Fibroblast of skin of left biceps (primary cell): ENCODE measurements around the gene APBA2.
"Not testable (repeated sequence)": the region's sequence is repeated elsewhere in the genome, so short reads cannot be mapped to it uniquely, and the experiment has no call there.

Experiments
- DNase-seq, 2 experiments: peaks; one replicate each; pipeline ENCODE4 v3.0.0-alpha.2; 2013; ENCODE audit warnings: low read depth in 2 of 2

Gene APBA2

DNA sequence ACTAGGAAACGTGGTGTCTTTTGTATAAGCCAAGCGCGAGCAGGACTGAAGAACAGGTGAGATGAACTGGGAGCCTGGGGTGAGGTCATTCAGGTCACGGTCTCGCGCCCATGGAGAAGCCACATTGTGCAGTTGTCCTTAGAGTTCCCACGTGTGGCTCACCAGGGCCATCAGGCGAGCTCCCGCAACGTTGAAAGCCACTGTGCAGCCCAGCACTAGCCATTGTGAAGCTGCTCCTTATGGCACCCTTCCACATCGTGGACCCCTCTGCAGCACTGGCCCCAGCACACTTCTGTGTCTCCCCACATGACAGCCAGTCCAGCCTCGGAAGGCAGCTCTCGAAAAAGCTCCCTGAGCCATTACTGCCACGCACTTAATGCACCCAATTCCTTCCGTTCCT, 7.6 kb upstream of the APBA2 start:
- no peak for DNase-seq

DNA sequence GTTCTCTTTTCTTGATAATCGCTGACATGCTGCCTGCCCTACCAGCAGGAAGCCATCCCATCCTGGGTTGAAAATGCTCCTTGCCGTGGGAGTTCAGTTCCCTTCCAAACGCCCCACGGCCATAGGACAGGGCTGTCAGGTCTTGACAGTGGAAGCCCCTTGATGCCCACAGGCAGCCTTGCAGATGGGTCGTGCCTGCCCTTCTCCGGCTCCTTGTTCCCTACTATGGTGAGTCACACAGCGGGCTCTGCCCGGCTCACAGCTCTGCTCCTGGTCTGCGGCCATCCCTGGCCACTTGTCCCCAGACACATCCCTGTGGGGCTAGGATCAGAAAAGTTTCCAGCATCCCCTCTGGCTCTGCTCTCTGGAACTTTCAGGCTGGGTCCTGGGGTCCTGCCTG, 6.2 kb upstream of the APBA2 start:
- no peak for DNase-seq

- DNase-seq = no peak
These were observed 5.1 kb upstream of the APBA2 start for GRCh38 chr15:28880680-28881079.

DNA sequence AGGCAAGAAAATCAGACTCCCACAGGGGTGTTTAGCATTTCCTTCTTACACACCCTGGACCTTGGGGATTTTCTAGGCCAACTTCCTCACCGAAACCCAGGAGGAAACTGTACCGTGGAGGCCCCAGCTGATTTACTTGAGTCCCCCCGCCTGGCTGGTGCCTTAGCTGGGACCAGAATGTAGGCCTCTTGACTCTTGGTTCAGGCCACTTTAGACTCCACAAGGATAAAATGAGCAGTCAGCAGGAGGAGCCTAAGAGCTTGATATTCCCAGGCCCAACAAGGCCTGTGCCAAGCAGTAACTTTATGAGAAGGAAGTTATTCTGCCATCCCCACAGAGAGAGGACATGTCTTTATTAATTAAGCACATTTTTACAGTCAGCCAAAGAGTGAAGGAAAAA, 4.6 kb upstream of the APBA2 start:
- no peak for DNase-seq

DNA sequence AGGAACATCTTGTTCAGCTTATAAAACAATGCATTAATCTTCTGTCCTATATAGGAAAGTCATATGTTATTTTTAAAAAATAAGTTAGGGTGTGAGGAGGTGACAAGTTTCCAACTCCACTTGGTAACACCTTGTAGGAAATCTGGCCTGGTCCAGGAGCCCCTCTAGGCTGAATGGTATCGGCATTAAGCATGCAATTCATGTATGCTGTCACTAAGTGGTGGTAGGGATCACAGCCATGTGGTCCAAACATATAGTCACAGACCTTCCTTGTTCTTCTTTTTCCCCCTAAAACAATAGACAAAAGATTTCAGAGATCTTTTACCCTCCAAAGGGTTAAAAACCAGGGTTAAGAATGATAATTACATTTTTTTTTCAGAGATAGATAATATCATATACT, 4.2 kb upstream of the APBA2 start:
- no peak for DNase-seq

GRCh38 chr15:28884151-28884940, 1.4 kb upstream of the APBA2 start:
- no peak for DNase-seq

GRCh38 chr15:28885128-28885629, 595 bp upstream of the APBA2 start:
- no peak for DNase-seq

DNA sequence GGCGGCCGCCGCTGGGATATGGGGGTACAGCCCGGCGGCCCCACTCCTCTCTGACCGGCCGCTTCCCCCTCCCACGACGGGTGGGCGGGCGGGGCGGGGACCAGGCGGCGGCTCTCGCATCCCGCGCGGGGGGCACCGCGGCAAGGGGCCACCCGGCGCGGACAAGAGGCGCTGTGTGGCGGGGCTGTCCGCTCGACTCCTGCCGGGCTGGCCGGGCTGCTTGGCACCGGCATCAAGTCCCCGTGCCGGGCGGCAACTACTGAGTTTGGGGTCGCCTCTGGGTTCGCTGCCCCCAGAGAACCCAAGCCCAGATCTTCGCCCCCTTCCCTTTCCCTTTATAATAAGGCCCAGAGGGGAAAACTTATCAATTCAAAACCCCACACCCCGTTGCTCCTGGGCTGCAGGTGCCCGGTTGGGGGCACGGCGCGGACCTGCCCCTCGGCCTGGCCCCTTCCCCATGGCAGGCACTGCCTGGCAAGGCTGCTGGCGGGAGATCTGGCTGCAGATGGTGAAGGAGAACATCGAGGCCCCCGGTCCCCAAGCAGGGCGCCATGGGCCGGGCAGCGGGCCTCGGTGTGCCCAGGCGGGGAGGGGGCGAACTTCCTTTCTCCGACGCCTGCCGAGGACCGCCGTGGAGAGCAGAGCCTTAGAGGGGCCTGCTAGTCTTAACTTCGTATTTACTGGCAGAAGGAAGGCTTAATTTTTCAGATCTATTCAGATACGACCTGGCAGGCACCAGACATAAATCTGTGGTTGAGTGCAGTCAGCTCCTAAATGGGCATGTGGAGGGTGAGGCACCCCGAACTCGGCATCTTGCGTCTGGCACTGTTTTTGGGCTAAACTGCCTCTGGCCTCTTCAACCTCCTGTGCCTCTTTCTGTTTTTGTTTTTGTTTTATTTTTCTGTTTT, 911 bp downstream of the APBA2 start:
- no peak for DNase-seq

- DNase-seq = no peak
These were observed 1.8 kb downstream of the APBA2 start for GRCh38 chr15:28887339-28888174.

DNA sequence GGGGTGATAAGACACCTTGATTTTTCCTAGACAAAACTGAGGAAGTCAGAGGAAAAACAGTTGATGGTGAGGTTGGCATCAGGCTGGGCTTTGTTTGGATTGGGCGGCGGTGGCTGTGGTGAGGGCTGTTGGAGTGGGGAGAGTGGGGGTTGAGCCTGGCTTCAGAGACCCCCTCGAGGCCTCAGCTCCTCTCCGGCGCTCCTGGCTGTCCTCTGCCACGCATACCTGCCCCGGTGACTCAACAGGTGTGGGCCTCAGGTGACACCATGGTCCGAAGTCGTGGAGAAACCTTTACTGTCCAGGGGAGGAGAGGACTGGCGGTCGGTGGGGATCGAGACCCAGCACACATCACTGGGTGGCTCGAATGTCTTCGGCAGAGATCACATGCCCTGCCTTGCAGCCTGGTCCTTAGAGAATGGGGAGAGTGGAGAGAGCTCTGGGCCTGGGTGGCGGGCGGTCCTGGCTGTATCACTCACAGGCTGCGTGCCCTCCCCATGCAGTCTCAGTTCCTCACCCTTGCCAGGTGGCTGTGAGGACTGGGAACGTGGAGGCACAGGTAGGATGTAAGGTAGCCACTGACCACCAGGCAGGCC, 2.6 kb downstream of the APBA2 start:
- DNase-seq = no peak

DNA sequence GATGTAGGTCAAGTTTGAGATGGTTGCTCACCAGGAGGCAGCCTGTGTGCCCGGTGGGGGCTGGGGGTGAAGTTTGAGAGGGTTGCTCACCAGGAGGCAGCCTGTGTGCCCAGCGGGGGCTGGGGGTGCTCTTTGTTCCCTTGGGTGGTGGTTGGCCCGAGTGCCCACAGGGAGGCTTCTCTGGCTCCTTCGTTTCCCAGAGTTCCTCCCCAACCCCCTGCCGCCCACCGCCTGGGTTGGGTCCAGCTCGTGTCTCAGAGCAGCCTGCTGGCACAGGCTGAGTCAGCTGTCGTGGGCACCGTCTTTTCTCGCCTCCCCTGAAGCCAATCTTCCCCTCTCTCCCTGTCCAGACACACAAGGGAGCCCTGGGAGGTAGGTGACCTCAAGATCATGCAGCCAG, 3.1 kb downstream of the APBA2 start:
- no peak for DNase-seq

GRCh38 chr15:28889346-28889745, 3.6 kb downstream of the APBA2 start:
- DNase-seq = no peak

DNA sequence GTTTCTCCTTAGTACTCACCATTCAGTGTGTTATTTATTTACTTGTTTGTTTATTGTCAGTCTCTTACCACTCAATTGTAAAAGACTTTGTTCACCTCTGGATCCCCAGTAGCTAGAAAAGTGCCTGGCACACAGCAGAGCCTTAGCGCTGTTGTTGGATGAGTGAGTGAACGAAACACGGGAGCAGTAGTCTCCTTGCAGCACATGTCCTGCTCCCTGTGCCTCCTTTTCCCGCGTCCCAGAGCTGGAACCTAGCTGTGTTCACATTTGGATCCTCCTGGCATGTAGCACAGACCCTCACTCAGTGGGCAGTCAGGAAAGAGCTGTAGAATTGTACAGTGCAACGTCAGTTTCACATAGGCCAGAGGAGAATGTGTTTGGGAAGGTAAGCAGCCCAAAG, 4.1 kb downstream of the APBA2 start:
- not testable (repeated sequence) for DNase-seq

DNA sequence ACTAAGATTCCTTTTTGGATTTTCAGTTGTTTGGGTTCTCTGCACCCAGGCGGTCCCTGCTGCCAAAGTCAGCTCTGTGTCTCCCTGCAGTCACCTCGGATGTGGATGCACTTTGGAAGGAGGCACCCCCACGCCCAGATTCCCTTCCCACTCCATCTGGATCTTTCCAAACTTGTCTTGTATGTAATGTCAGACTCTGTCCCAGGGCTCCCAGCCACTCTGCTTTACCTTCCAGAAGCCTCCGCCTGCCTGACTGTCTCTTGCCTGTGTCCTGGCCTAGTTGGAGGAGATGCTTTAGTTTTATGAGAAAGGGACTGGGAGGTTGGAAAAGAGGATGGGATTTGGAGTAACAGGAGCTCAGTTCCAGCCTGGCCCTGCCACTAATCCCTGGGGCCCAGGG, 4.5 kb downstream of the APBA2 start:
- DNase-seq = not testable (repeated sequence)

GRCh38 chr15:28890711-28891495, 5.1 kb downstream of the APBA2 start:
- peak; percentile 23 to 28 for DNase-seq

DNA sequence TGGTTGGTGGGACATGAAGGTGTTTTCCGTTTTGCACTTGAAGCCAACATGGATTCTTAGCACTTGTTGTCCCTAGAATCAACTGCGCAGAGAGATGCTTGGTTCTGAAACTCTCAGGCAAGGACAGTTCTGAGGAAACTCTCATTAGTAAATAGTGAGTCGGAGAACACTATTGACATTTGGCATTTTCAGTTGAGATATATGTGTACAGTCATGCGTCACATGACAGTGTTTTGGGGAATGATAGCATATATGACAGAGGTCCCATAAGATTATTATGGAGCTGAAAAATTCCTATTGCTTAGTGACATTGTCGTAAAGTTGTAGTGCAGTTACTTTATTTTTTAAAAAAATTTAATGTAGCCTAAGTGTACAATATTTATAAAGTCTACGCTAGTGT, 5.8 kb downstream of the APBA2 start:
- no peak for DNase-seq

GRCh38 chr15:28892789-28893610, 7.2 kb downstream of the APBA2 start:
- DNase-seq = peak; percentile 39 to 45

DNA sequence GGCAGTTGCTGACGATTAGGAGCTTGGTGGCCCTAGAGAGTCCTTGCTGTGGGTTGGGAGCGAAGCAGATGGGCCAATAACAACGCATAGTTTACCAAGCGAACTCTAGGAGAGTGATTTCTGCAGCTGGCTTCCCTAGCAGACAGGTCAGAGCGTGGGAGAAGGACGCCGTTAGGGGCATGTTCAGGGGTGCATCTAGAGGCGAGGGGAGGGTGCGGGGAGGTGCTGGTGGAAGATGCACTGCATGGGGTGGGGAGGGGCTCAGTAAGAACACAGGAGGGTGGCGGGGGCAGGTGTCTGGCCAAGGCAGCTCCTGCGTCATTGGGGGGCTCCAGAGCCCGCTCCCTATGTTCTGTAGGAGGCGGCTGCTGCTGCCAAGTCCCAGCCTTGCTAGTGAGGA, 8.9 kb downstream of the APBA2 start:
- no peak for DNase-seq

- DNase-seq = no peak
These were observed 9.4 kb downstream of the APBA2 start for GRCh38 chr15:28895146-28895545.

- no peak for DNase-seq
These were observed 9.8 kb downstream of the APBA2 start for GRCh38 chr15:28895566-28895965.
